Stomach (tissue), 4 donors: Measurements from ENCODE around the gene NKTR.

Experiments used
- POLR2A ChIP-seq, 4 donors: fragments of 450-650 bp; IDR thresholded peaks; one replicate each; pipeline ENCODE4 v1.6.1; 2016; ENCODE audit warnings: antibody characterized with exemption in 4 of 4, control low read depth in 2 of 4, mild to moderate bottlenecking in 1 of 4, moderate library complexity in 1 of 4
- POLR2AphosphoS5 ChIP-seq, 3 donors: sonication (generic); formaldehyde crosslinking; IDR thresholded peaks; one replicate each; pipeline ENCODE4 v1.6.1; 2016; ENCODE audit warnings: antibody characterized with exemption in 3 of 3
- TF ChIP-seq, protein P1 (sequence below), 7 experiments: fragments of 450-650 bp in 4 of 7; fragments of 200-600 bp in 3 of 7; sonication (generic) in 3 of 7; IDR thresholded peaks; one replicate each; pipeline ENCODE4 v1.5.1; 2016 to 2019; ENCODE audit warnings: antibody characterized with exemption in 7 of 7, control low read depth in 2 of 7, mild to moderate bottlenecking in 1 of 7

DNA sequence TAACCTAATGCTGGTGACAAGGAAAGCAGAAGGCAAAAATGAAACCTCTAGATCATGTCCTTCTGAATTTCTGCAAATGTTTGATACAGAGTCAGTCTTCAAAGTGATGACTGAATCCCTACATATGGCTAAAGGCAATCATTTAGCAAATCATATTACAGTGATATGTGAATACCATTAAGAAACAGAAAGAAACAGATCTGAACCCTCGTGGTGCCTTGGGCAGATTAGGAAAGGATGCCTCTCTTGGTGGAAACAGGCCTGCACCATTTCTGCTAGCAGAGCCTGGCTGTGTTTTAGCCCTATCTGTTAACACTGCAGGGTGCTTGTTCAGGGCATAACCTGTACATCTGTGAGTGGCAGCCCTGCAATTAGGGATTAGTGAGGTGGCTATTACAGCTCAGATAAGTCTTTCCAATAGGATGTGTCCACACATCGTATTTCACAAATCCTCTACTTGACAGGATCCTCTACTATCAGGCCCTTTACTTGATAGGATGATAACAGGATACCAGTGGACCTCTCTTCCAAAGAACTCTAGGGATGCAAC is 30.8 kb upstream of the NKTR start:
- TF ChIP-seq, protein P1, sequence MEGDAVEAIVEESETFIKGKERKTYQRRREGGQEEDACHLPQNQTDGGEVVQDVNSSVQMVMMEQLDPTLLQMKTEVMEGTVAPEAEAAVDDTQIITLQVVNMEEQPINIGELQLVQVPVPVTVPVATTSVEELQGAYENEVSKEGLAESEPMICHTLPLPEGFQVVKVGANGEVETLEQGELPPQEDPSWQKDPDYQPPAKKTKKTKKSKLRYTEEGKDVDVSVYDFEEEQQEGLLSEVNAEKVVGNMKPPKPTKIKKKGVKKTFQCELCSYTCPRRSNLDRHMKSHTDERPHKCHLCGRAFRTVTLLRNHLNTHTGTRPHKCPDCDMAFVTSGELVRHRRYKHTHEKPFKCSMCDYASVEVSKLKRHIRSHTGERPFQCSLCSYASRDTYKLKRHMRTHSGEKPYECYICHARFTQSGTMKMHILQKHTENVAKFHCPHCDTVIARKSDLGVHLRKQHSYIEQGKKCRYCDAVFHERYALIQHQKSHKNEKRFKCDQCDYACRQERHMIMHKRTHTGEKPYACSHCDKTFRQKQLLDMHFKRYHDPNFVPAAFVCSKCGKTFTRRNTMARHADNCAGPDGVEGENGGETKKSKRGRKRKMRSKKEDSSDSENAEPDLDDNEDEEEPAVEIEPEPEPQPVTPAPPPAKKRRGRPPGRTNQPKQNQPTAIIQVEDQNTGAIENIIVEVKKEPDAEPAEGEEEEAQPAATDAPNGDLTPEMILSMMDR (IDR thresholded peaks at IDR 0.05), result no peak
- TF ChIP-seq POLR2A (IDR thresholded peaks at IDR 0.05) (no peak), POLR2AphosphoS5 (IDR thresholded peaks at IDR 0.05) (no peak)
